ENCODE data around the gene HCFC1R1.
"Not testable (repeated sequence)": the region's sequence is repeated elsewhere in the genome, so short reads cannot be mapped to it uniquely, and the experiment has no call there.

The HCFC1R1 gene

DNA sequence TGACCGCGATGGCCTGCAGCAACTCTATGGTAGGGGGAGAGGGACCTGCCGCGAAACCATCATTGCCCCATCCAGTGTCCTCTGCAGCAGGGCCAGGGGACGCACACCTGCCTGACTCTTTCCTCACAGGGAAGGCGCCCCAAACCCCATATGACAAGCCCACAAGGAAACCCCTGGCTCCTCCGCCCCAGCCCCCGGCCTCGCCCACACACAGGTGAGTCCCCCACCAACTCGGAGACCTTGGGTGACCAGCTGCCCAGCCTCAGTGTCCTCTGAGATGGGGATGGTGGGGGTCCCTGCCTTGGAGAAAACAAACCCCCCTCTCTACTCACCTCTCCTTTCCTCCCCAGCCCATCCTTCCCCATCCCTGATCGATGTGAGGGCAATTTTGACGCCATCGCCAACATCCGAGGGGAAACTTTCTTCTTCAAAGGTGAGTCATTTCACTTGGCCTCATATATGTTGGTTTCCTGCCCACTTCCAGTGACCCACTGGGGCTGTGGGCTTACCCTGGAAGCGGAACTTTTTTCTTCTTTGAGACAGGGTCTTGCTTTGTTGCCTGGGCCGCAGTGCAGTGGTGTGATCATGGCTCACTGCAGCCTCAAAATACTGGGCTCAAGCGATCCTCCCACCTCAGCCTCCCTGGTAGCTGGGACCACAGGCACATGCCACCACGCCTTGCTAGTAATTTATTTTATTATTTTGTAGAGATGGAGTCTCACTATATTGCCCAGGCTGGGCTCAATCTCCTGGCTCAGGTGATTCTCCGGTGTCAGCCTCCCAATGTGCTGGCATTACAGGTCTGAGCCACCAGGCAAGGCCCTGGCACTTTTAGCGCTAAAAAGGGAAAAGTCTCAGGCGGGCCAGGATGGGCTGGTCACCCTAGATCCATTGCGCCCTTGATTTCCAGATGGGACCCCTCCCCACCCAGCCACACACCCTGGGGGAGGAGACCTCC, 33.7 kb upstream of the HCFC1R1 start:
- DNase-seq (ENCODE audit: low read depth in 3 of 3, low spot score in 1 of 3): no peak

DNA sequence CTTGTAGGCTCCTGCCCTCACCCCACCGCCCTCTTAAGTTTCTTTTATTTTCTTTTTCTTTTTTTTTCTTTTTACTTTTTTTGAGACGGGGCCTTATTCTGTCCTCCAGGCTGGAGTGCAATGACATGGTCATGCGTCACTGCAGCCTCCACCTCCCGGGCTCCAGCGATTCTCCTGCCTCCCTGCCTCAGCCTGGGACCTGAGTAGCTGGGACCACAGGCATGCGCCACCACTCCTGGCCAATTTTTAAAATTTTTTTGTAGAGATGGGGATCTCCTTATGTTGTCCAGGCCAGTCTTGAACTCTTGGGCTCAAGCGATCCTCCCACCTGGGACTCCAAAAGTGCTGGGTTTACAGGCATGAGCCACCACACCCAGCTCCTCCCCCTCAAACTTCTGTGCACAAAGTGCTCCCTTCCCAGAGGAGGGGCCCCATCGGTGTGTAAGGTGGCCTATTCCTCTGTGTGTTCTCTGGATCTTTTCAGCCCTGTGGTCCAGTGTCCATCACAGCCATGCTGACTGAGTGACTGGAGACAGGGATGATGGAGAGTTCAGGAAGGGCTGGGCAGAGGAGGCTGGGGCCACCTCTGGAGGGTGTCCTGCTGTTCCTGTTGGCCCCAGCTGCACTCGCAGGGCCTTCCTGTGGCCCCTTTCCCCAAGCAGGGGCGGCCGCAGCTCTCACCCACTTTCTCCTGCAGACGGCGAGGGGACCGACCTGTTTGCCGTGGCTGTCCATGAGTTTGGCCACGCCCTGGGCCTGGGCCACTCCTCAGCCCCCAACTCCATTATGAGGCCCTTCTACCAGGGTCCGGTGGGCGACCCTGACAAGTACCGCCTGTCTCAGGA, 32.8 kb upstream of the HCFC1R1 start:
- no peak for DNase-seq (ENCODE audit: low read depth in 3 of 3, low spot score in 1 of 3)

DNA sequence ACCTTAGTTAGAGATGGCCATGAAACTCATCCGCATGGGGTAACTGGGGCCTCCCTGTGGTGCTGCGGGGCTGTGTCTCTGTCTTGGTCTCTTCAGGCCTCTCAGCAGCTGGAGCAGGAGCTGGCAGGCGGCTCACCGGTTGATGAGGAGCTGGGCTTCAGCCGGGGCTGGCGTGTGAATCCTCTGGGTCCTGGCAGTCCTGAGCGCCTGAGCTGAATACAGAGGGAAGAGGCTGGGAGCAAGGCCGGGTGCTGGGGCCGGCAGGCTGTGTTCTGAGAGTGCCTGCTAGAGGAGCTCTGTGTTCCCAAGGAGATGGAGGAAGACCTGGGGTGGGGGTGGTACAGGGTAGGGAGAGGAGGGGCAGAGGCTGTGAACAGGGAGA, 32.0 kb upstream of the HCFC1R1 start:
- not testable (repeated sequence) for DNase-seq (ENCODE audit: low read depth in 3 of 3, low spot score in 1 of 3)

DNA sequence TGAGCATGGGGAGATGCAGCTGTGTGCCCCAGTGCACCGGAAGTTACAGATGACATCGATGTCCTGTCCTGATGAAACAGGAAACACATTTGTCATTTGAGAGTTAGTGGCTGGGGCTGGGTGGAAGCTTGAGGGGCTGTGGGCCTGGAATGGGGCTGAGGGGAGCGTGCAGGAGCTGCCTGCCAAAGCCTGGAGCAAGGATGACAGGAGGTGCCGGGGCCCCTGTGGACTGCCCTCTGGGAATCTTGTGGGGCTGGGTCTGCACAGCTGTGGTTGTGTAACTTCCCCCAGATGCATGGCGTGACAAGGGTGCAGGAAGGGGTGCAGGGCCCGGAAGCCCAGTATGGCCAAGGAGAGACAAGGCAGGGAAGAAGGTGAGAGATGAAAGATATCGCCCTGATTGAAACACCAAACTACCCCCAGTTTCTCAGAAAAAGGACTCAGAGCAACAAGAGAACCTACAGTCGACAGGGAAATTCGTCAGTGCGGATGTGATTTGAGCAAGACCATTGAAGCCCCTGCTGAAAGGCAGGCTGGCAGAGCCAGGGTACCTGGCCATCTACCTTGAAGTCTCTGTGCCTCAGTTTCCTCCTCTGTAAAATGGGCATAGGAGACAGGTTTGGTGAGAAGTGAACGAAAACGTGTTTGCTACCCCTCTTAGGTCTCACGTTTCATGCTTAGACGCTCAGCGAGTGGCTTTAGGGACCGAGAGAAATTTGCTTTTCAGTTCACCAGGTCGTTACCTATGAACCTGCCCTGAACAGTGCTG, 31.4 kb upstream of the HCFC1R1 start:
- DNase-seq (ENCODE audit: low read depth in 3 of 3, low spot score in 1 of 3): no peak

DNA sequence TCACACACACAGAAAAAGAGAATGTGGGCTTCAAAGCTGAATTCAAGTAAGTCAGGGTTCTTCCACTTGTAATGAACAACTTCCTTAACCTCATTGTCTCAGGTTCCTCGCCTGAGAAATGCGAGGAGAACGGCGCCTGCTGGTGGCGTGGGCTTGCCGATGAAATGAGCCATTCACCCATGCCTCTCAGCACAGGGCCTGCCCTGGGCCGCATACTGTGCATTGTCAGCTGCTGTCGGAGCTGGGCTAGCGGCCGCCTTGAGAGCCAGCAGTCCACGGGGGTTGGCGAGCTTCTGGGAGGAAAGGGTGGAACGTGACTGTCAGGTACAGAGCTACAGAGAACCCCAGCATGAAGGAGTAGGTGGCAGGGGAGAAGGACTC, 29.6 kb upstream of the HCFC1R1 start:
- not testable (repeated sequence) for DNase-seq (ENCODE audit: low read depth in 3 of 3, low spot score in 1 of 3)

DNA sequence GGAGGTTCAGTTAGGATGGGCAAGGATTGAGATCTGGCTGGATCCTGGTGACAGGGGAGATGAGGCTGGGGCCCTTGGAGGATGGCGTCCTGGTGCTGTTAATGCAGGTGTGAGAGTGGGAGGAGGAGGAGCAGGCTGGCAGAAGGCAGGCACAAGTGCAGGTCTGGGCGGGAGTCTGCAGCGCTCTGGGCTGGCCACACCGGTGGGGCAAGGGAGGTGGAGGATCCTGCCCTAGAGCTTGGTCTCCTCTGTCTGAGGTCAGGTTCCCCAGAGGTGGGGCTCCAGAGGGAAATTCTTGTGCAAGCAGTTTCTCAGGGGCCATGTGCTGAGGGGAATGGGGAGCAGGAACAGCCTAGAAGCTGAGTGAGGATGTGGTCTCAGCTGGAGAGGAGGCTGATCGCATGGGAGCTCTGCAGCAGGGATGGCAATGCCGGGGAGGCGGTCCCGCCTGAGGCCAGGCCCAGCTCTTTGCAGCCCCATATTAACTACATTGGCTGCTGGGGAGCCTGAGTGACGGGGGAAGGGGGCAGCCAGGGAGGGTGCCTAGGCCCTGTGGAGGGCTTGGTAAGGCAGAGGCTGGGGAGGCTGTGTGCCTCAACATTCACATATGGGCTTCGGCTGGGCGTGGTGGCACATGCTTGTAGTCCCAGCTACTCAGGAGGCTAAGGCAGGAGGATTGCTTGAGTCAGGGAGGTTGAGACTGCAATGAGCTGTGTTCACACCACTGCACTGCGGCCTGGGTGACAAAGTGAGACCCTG, 29.0 kb upstream of the HCFC1R1 start:
- DNase-seq (ENCODE audit: low read depth in 3 of 3, low spot score in 1 of 3): not testable (repeated sequence)

DNA sequence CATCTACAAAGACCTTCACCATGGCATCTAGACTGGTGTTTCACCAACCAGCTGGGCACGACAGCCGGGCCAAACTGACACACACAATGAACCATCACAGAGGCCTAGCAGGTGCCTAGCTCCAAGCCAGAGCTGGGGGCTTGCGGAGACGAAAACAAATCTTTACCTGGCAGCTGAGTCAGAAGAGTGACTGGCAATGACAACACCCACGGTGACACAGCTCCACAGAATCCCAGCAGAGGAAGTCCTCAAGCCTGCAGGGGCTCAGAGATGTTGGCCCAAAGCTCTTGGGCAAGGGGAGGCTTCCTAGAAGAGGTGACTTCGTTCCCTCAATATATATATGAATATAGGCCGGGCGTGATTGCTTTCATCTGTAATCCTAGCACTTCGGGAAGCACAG, 27.8 kb upstream of the HCFC1R1 start:
- no peak for DNase-seq (ENCODE audit: low read depth in 3 of 3, low spot score in 1 of 3)

DNA sequence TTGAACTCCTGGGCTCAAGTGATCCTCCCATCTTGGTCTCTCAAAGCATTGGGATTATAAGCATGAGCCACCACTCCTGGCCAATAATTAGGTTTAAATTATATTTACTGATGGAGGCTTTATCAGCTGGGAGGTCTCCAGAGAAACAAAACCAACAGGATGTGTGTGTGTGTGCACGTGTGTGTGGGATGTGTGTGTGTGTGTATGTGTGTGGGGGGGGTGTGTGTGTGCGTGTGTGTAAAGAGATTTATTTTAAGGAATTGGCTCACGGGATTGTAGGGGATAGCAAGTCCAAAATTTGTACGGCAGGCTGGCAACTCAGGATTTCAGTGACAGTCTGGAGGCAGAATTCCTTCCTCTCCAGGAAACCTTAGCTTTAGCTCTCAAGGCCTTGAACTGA, 27.3 kb upstream of the HCFC1R1 start:
- no peak for DNase-seq (ENCODE audit: low read depth in 3 of 3, low spot score in 1 of 3)

DNA sequence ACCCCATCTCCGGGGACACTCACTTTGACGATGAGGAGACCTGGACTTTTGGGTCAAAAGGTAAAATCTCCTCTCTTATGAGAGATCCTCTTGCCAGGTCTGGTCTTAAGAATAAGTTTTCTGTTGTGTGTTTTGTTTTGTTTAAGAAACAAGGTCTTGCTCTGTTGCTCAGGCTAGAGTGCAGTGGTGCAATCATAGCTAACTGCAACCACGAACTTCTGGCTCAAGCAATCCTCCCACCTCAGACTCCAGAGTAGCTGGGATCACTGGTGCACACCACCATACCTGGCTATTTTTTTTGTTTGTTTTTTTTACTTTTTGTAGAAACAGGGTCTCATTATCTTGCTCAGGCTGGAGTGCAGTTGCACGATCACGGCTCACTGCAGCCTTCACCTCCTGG, 26.7 kb upstream of the HCFC1R1 start:
- no peak for DNase-seq (ENCODE audit: low read depth in 3 of 3, low spot score in 1 of 3)

DNA sequence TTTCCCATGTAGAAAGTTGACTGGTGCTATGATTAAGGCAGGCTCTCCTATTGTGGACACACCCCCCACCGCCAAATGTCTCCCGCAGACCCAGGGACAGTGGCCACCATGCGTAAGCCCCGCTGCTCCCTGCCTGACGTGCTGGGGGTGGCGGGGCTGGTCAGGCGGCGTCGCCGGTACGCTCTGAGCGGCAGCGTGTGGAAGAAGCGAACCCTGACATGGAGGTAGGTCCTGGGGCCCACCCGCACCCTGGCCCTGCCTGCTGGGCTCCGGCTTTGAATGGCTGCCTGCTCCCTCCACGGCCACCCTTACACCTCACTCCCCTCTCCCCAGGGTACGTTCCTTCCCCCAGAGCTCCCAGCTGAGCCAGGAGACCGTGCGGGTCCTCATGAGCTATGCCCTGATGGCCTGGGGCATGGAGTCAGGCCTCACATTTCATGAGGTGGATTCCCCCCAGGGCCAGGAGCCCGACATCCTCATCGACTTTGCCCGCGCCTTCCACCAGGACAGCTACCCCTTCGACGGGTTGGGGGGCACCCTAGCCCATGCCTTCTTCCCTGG, 26.3 kb upstream of the HCFC1R1 start:
- DNase-seq (ENCODE audit: low read depth in 3 of 3, low spot score in 1 of 3): no peak

DNA sequence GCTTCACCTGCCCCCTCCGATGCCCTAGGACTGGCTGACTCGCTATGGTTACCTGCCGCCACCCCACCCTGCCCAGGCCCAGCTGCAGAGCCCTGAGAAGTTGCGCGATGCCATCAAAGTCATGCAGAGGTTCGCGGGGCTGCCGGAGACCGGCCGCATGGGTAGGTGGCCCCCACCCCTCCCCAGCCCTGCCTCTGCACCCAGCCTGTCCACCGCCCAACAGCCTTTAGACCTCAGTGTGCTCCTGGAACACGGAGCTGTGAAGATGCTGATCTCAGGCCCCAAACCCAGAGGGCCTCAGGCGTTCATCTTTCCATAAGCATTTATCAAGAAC, 23.6 kb upstream of the HCFC1R1 start:
- DNase-seq (ENCODE audit: low read depth in 3 of 3, low spot score in 1 of 3): no peak

DNA sequence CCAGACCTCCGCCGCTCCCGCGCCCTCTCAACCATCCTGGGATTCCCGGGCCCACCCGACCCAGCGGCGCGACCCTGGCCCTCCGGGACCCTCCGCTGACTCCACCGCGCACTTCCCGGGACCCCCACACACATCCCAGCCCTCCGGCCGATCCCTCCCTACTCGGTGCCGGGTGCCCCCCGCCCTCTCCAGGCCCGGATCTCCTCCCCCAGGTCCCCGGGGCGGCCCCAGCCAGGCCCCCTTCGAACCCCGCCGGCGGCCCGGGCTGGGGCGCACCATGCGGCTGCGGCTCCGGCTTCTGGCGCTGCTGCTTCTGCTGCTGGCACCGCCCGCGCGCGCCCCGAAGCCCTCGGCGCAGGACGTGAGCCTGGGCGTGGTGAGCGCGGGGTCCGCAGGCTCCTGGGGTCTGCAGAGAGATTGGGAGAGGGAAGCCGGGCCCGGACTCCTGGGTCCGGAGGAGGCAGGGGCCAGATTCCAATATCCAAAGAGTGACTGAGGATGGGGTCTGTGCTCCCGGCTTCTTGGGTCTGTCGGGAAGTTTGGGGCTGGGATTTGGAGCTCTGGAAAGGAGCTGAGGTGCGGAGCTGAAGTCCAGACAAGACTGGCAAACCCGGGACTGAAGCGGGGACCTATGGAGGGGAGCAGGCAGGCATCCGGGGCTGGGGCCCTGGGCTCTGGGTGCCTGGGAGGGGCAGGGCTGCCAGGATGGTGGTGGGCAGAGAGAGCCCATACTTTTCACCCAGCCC, 23.1 kb upstream of the HCFC1R1 start:
- no peak for DNase-seq (ENCODE audit: low read depth in 3 of 3, low spot score in 1 of 3)

DNA sequence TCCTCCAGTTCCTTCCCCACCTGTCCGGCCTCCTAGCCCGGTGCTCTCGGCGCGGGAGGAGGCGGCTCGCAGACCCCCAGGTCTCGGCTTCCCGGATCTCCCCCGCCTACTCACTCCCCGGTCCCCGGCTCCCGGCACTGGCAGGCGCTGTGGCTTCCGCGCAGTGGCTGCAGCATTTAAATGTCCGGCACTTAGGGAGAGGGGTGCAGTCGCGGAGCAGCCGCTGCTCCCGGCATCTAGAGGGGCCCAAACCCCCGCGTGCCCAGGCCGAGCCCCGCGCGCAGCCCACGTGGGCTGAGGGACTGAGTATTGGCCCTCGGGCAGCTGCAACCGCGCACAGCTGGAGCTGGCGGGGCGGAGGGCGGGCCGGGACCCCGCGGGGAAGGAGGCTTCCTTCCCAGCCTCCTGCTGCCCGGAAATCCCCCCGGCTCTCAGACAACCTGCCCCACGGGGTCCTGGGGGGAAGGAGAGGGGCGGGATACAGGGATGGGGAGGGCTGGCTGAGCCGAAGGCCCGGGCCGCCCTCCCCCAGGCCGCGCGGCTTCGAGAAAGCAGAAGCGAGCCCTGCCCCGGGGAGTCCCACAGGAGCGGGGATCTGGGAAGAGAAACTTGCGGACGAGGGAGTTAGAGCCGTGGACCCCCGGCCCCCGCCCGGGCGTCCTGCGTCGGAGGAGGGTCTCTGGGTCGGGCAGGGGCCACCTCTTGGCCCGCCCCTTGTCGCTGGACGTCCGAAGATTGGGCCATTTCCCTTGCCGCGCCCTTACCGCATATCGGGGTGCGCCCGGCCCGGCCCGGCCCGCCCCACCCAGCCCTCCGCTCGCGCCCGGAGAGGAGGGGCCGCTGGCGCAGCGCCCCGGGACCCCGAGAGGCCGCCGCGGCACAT, 22.3 kb upstream of the HCFC1R1 start, which contains the start of gene MMP25:
Gene MMP25, plus strand, starts transcription at position 804 of the 883 bp plus-strand sequence. CDS start 357 bp downstream, outside the sequence.
- DNase-seq (ENCODE audit: low read depth in 3 of 3, low spot score in 1 of 3): no peak

DNA sequence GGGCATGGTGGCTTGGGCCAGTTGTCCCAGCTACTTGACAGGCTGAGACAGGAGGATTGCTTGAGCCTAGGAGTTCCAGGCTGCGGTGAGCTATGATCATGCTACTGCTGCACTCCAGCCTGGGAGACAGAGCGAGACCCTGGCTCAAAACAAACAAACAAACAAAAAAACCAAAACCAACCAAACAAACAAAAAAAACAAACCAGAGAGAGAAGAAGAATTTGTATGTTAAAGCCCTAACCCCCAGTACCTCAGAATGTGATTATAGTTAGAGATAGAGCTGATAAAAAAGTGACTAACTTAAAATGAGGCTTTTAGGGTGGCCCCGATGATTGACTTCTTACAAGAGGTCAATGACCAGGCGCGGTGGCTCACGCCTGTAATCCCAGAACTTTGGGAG, 21.0 kb upstream of the HCFC1R1 start:
- DNase-seq (ENCODE audit: low read depth in 3 of 3, low spot score in 1 of 3): no peak

DNA sequence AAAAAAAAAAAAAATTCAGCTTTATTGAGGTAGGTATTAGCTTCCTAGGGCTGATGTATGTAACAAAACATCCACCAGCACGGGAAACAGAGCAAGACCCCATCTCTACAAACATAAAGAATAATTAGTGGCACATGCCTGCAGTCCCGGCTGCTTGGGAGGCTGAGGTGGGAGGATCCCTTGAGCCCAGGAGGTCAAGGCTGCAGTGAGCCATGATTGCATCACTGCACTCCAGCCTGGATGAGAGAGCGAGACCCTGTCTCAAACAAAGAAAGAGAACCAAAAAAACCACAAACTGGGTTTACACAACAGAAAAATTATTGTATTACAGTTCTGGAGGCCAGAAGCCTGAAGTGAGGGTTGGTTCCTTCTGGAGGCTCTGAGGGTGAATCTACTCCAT, 18.6 kb upstream of the HCFC1R1 start:
- DNase-seq (ENCODE audit: low read depth in 3 of 3, low spot score in 1 of 3): no peak

DNA sequence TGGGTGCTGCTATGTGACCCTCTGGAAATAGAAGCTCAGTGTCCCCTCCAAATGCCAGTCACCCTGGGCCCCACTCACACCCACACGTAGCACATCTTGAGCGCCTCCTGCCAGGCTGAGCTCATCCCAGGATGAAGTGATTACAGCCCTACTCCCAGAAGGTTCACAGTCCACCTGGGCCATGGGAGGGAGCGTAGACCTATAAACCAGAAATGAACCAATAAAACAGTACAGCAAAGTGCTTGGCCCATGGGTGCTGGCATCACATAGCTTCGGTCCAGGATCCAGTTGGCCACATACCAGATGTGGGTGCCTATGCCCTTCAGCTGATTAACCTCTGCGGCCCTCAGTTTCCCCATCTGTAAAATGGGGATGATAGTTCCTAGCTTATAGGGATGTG, 15.2 kb upstream of the HCFC1R1 start:
- no peak for DNase-seq (ENCODE audit: low read depth in 3 of 3, low spot score in 1 of 3)

DNA sequence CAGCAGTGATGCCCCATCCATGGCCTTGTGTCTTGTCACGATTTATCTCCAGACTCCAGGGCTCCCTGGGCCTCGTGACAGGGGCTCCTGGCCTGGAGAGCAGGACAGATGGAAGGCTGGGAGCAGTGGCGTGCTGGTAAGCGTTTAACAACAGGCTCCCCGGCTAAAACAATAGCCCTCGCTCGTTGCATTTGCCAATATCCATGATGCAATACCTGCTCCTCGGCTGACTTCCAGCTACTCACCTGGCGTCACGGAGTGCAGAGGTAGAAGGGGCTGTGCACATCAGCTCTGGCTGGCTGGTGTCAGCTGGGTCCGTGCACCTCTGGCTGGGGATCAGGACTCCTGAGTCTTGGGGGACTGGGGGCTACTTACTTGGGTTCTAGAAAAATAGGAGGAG, 14.5 kb upstream of the HCFC1R1 start:
- DNase-seq (ENCODE audit: low read depth in 3 of 3, low spot score in 1 of 3): no peak

DNA sequence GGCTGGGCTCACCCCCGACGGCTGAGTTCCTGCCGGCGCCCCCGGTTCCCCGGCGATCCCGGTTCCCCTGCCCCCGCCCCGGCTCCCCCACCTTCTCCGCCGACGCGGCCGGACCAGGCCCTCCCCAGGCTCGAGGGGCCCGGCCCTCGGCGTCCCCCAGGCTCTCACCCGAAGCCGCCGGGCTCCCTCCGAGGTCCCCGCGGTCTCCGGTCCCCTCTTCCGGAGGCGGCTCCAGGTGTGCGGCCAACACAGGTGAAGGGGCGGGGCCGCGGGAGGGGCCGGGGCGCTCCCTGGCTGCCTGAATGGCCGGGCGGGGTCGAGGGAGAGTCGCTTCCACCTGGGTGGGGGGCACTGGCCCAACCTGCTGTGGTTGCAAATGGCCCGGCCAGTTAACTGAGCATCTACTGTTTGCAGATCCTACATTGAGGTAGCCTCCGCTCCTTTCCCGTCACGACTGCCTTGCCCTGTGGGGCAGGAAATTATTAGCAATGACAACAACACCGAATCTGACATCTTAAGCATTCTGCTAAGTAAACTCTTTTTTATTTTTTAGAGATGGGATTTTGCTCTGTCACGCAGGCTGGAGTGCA, 13.1 kb upstream of the HCFC1R1 start, which contains the start of gene BICDL2:
Gene BICDL2, minus strand, starts transcription at position 219 of the 590 bp plus-strand sequence. CDS start 1,448 bp downstream, outside the sequence.
- DNase-seq (ENCODE audit: low read depth in 3 of 3, low spot score in 1 of 3): no peak

All from stimulated activated CD4-positive, alpha-beta T cell treated with anti-CD3 and anti-CD28 coated beads, TNF-alpha, amount 100 ng/mL, for 1 hour (primary cell).